ENCODE measurements around the gene ZMYM1.

The ZMYM1 gene

GRCh38 chr1:35097224-35097623 is 18.0 kb downstream of the ZMYM1 start:
- peak; percentile 96 for ATAC-seq

GRCh38 chr1:35111106-35111505 is 31.9 kb downstream of the ZMYM1 start:
- no peak for ATAC-seq
- TF ChIP-seq SNAI2 (CRISPR knock-in tag; IDR thresholded peaks at IDR 0.05) = no peak
- TF ChIP-seq CSRNP3 (CRISPR knock-in tag; IDR thresholded peaks at IDR 0.05) = no peak
- no peak for TF ChIP-seq ZFP30 (CRISPR knock-in tag; IDR thresholded peaks at IDR 0.05)
- no peak for TF ChIP-seq ISL1 (CRISPR knock-in tag; IDR thresholded peaks at IDR 0.05)
- no peak for TF ChIP-seq TSHZ2 (CRISPR knock-in tag; IDR thresholded peaks at IDR 0.05)
- no peak for TF ChIP-seq OSR1 (CRISPR knock-in tag; IDR thresholded peaks at IDR 0.05)
- no peak for TF ChIP-seq TCF4 (CRISPR knock-in tag; IDR thresholded peaks at IDR 0.05; ENCODE audit: borderline replicate concordance)
- no peak for TF ChIP-seq ZNF565 (CRISPR knock-in tag; conservative IDR thresholded peaks at IDR 0.05; ENCODE audit: low read depth)
- TF ChIP-seq ESRRG (CRISPR knock-in tag; IDR thresholded peaks at IDR 0.05) = no peak
- TF ChIP-seq POU6F1 (CRISPR knock-in tag; IDR thresholded peaks at IDR 0.05; ENCODE audit: borderline replicate concordance, low read depth) = no peak
- no peak for TF ChIP-seq ZFP3 (CRISPR knock-in tag; IDR thresholded peaks at IDR 0.05)
- no peak for TF ChIP-seq GLIS3 (CRISPR knock-in tag; IDR thresholded peaks at IDR 0.05)
- no peak for TF ChIP-seq ZC3H10 (CRISPR knock-in tag; IDR thresholded peaks at IDR 0.05)
- no peak for TF ChIP-seq ARNTL (CRISPR knock-in tag; IDR thresholded peaks at IDR 0.05; ENCODE audit: borderline replicate concordance, low read depth)
- no peak for TF ChIP-seq CSDC2 (CRISPR knock-in tag; IDR thresholded peaks at IDR 0.05)
- TF ChIP-seq TOX (CRISPR knock-in tag; IDR thresholded peaks at IDR 0.05; ENCODE audit: borderline replicate concordance) = no peak
- no peak for TF ChIP-seq ZNF70 (CRISPR knock-in tag; IDR thresholded peaks at IDR 0.05)
- TF ChIP-seq BACH2 (CRISPR knock-in tag; IDR thresholded peaks at IDR 0.05; ENCODE audit: borderline replicate concordance) = no peak
- TF ChIP-seq ZNF8 (CRISPR knock-in tag; IDR thresholded peaks at IDR 0.05) = no peak

More at GRCh38 chr1:35097224-35097623, 18.0 kb downstream of the ZMYM1 start:
- TF ChIP-seq POU6F1 (CRISPR knock-in tag; IDR thresholded peaks at IDR 0.05; ENCODE audit: borderline replicate concordance, low read depth) (no peak), CSRNP3 (CRISPR knock-in tag; IDR thresholded peaks at IDR 0.05) (no peak), ZNF70 (CRISPR knock-in tag; IDR thresholded peaks at IDR 0.05) (no peak)

GRCh38 chr1:35112668-35113067 is 33.5 kb downstream of the ZMYM1 start:
- ATAC-seq = no peak
- TF ChIP-seq ISL1 (CRISPR knock-in tag; IDR thresholded peaks at IDR 0.05) = no peak
- TF ChIP-seq ZFP3 (CRISPR knock-in tag; IDR thresholded peaks at IDR 0.05) = no peak
- no peak for TF ChIP-seq TCF4 (CRISPR knock-in tag; IDR thresholded peaks at IDR 0.05; ENCODE audit: borderline replicate concordance)
- no peak for TF ChIP-seq TSHZ2 (CRISPR knock-in tag; IDR thresholded peaks at IDR 0.05)
- no peak for TF ChIP-seq CSDC2 (CRISPR knock-in tag; IDR thresholded peaks at IDR 0.05)
- TF ChIP-seq OSR1 (CRISPR knock-in tag; IDR thresholded peaks at IDR 0.05) = no peak
- TF ChIP-seq PPARA (CRISPR knock-in tag; IDR thresholded peaks at IDR 0.05; ENCODE audit: borderline replicate concordance) = no peak
- no peak for TF ChIP-seq ZNF8 (CRISPR knock-in tag; IDR thresholded peaks at IDR 0.05)
- no peak for TF ChIP-seq CREB5 (CRISPR knock-in tag; IDR thresholded peaks at IDR 0.05; ENCODE audit: low read depth)
- no peak for TF ChIP-seq POU6F1 (CRISPR knock-in tag; IDR thresholded peaks at IDR 0.05; ENCODE audit: borderline replicate concordance, low read depth)
- TF ChIP-seq ZNF565 (CRISPR knock-in tag; conservative IDR thresholded peaks at IDR 0.05; ENCODE audit: low read depth) = no peak
- no peak for TF ChIP-seq ESRRG (CRISPR knock-in tag; IDR thresholded peaks at IDR 0.05)
- no peak for TF ChIP-seq TOX (CRISPR knock-in tag; IDR thresholded peaks at IDR 0.05; ENCODE audit: borderline replicate concordance)
- no peak for TF ChIP-seq SNAI2 (CRISPR knock-in tag; IDR thresholded peaks at IDR 0.05)
- TF ChIP-seq ZNF70 (CRISPR knock-in tag; IDR thresholded peaks at IDR 0.05) = no peak
